GM12864 (cell line): ENCODE measurements around the gene ACSS2.
"Not testable (repeated sequence)": the region's sequence is repeated elsewhere in the genome, so short reads cannot be mapped to it uniquely, and the experiment has no call there.

Experiments used
- DNase-seq: peaks from one replicate; pipeline ENCODE4 v3.0.0-alpha.2; 2011; ENCODE audit warnings: low read depth
- H3K4me3 ChIP-seq: 2 replicates; pipeline ENCODE4 v1.5.1; 2011; ENCODE audit warnings: mild to moderate bottlenecking, low read depth, low read length, control low read depth
- CTCF ChIP-seq: IDR thresholded peaks from 2 replicates; pipeline ENCODE4 v1.5.1; 2011; ENCODE audit warnings: low read depth, mild to moderate bottlenecking, moderate library complexity, low read length, control low read depth, inconsistent platforms; ENCODE audit errors: missing control alignments

Gene ACSS2

GRCh38 chr20:34873583-34874093 is 2.8 kb upstream of the ACSS2 start:
- DNase-seq = no peak
- no peak overlapping the region for H3K4me3 ChIP-seq
- no peak for TF ChIP-seq CTCF

DNA sequence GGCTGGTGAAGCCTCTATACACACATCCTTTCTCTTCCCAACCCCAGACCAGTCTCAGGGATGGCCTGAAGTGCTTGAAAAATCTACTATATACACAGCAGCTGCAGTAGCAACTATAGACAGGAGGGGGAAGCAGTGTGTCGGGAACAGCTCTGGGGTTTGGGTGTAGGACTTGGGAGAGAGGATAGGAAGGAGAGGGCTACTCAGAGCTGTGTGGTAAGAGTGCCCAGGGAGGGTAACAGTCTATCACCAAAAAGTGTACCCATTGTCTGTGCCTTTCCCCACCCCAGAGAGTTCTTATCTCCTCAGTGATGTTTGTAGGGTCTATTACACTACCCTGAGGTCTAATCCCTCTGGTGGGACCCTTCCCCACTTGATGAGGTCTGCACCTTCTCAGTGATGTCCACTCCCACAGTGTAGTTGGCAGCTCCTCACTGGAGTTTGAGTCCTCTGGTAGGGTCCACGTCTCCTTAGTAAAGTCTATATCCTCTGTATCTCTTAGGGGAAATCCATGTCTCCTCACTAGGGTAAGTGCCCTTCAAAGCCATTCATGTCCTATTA is 2.2 kb upstream of the ACSS2 start:
- TF ChIP-seq CTCF = peak; percentile 85
- DNase-seq = peak; percentile 47
- H3K4me3 ChIP-seq = no peak overlapping the region

- DNase-seq = peak; percentile 83
- TF ChIP-seq CTCF = peak; percentile 8
- H3K4me3 ChIP-seq = peak overlapping the region; percentile 81
These were observed 588 bp upstream of the ACSS2 start for GRCh38 chr20:34875642-34876405.

GRCh38 chr20:34880215-34880850 is 3.9 kb downstream of the ACSS2 start:
- no peak for TF ChIP-seq CTCF
- no peak overlapping the region for H3K4me3 ChIP-seq
- no peak for DNase-seq

DNA sequence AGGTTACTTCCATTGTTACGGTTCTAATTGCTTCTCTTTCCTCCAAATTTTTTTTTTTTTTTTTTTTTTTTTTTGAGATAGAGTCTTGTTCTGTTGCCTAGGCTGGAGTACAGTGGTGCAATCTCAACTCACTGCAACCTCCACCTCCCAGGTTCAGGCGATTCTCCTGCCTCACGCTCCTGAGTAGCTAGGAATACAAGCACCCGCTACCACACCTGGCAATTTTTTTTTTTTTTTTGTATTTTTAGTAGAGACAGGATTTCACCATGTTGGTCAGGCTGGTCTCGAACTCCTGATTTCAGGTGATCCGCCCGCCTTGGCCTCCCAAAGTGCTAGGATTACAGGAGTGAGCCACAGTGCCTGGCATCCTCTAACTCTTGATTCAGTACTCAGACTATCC is 4.6 kb downstream of the ACSS2 start:
- not testable (repeated sequence) for H3K4me3 ChIP-seq, DNase-seq

- no peak for DNase-seq
- H3K4me3 ChIP-seq = no peak overlapping the region
- no peak for TF ChIP-seq CTCF
These were observed 5.3 kb downstream of the ACSS2 start for GRCh38 chr20:34881689-34882088.

- H3K4me3 ChIP-seq = no peak overlapping the region
- DNase-seq = no peak
- no peak for TF ChIP-seq CTCF
These were observed 6.8 kb downstream of the ACSS2 start for GRCh38 chr20:34883087-34883688.
